ENCODE measurements around the gene GNB5.
"Not testable (repeated sequence)": the region's sequence is repeated elsewhere in the genome, so short reads cannot be mapped to it uniquely, and the experiment has no call there.

Gene GNB5

DNA sequence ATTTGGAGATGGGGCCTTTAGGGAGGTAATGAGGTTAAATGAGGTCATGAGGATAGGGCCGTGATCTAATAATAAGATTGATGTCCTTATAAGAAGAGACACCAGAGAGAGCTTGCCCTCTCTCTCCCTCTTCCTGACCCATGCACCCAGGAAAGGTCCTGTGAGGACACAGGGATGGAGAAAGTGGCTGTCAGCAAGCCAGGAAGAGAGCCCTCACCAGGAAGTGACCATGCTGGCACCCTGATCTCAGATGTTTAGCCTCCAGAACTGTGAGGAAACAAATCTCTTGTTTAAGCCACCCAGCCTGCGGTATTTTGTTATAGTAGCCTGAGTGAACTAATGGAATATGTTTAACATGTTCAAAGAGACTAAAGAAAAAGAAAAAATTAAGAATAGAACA is 15.3 kb upstream of the GNB5 start:
- no peak for DNase-seq

GRCh38 chr15:52204657-52205056 is 13.5 kb upstream of the GNB5 start:
- no peak for DNase-seq

DNA sequence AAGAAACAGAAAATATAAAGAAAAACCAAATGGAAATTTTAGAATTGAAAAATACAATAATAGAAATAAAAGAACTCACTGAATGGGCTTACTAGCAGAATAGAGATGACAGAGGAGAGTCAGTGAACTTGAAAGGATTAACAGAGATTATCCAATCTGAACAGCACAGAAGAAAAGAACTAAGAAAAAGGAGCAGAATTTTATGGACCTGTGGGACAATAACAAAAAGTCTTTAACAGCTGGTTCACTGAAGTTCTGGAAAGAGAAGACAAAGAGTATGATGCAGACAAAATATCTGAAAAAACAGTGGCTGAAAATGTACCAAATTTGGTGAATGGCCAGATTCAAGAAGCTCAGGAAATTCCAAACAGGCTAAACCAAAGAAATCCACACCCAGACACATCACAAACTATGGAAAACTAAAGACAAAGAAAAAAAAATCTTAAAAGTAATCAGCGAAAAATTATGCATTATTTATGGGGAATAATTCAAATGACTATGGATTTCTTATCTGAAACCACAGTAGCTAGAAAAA is 9.7 kb upstream of the GNB5 start:
- DNase-seq = no peak

- DNase-seq = no peak
Observed at GRCh38 chr15:52199271-52199670, 8.1 kb upstream of the GNB5 start.

DNA sequence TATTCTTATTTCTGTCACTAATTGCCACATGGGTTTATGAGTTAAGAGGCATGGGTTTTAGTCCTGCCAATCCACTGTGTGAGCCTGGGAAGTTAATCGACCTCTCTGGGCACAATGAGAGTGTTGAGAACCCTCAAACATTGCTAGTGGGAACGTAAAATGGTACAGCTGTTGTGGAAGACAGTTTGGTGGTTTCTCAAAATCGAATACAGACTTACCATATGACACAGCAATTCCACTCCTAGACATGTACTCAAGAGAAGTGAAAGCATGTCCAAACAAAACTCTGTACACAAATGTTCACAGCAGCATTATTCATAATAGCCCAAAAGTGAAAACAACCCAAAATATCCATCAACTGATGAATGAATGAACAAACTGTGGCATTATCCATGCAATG is 5.7 kb upstream of the GNB5 start:
- DNase-seq = no peak

GRCh38 chr15:52193791-52194190 is 2.6 kb upstream of the GNB5 start:
- DNase-seq = no peak

- no peak for DNase-seq
Observed at GRCh38 chr15:52193321-52193720, 2.1 kb upstream of the GNB5 start.

GRCh38 chr15:52186651-52187486 is 4.3 kb downstream of the GNB5 start:
- DNase-seq = no peak

- DNase-seq = no peak
Observed at GRCh38 chr15:52185151-52185561, 6.0 kb downstream of the GNB5 start.

DNA sequence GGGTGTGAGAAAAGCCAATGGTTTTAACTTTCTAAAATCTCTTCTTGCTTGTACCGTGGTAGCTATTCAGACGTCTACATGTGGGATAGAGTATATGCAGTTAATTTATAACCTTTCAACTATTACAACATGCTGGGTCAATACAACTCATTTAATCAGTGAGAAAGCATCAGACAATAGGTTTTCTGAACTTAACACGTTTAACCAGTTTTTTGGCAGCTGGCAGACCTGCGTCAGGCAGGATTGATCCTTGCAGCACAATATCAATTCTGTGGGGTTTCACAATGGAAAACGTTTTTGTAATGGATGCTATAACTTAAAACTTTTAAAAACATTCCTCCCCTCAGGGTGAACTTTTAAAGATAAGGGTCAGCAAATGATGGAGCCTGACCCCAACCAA is 6.5 kb downstream of the GNB5 start:
- DNase-seq = no peak

DNA sequence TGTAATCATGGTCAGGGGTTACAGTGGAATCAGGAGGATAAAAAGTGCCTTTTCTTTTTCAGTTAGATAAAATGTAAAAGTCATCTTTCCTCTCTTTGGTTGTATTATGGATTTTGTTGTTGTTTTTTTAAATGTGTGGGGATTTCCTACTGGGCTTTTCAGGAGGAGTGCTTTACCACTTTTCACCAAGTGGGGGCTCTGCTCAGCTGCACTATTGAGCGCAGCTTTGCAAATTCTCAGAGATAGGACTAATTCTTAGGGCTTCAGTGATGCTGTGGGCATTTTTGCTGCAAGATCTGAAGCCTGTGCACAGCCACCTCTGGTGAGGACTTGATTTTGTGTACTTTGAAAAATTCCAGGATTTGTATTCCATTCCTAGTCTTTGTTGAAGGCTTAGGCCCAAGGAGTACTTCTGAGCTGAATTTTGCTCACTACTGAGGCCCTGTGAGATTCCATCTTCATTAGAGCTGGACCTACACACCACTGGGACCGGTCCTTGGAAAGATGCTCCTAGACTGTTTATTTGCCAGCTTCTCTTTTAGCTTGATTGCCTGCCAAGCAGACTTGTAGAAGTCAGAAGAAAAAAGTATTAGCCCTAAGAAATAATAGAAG is 7.5 kb downstream of the GNB5 start:
- no peak for DNase-seq

- no peak for DNase-seq
Observed at GRCh38 chr15:52181938-52182780, 9.0 kb downstream of the GNB5 start.

- no peak for DNase-seq
Observed at GRCh38 chr15:52180851-52181450, 10.2 kb downstream of the GNB5 start.

DNA sequence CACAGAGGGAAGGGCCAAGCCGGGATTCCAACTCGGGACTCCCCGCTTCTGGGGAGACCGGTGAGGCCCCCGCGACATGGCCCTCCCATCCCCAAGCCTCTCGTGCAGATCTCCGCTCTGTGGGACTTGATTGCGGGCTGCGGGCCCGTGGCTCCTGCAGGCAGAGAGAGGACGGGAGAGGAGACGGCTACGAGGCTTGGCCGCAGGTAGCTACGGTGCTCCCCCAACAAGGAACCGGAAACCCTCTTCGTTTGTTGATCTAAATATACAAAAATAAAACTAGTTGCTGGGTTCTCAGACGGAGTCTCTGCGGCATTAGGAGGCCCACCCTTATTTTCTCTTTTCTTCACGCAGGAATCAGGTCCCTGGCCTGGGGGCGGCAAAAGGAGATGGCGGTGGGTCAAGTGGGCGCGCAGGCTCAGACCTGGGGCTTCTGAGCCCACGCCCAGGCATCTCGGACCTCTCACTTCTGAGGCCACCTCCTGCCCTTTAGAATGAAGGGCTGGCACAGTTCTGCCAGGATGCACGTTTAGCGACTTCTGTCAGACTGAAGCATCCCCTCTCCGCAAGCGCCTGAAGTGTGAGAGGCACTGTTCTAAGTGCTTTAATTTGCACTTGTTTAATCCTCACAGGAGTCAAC is 10.9 kb downstream of the GNB5 start:
- peak in 3 of 4 experiments; percentile 31 to 35 (median 33) for DNase-seq

DNA sequence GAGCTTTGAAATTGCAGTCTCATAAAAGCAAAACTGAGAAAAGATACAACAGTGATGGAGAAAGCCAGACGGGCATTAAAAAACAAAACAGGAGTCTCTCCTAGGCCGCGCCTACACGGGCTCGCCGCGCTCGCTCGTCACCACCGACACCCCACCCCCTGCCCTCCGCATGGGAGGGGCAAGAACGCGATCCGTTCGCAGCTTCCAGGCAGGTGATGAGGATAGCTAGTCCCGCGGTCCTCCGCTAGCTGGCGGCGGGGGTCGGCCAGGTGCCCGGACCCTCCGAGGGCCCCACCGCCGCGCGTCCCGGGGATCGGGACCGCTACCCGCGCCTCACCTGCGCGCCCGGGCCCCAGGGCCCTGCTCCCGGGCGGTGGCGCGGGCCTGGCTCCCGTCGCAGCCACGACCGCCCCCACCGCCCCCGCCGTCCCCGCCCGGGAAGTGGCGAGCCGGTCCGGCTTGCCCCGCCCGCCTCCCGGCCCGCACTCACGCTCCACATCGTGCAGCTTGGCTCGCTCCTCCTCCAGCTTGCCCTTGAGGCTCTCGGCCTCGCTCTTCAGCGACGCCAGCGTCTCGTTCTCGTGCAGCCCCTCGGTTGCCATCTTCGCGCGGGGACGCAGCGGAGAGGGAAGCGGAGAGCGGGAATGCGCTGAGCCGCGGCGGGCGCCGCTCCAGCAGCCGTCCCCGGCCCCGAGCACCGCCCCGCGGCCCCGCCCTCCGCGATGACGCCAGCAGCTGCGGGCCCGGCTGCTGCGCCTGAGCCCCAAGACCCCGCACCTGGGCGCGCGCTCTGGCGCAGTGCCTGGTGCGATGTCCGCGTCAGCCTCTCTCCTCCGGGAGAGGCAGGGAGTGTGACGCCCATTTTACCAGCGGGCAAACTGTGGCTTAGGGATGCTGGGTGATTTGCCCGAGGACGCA is 11.7 kb downstream of the GNB5 start:
- peak; percentile 68 to 81 (median 74) for DNase-seq

DNA sequence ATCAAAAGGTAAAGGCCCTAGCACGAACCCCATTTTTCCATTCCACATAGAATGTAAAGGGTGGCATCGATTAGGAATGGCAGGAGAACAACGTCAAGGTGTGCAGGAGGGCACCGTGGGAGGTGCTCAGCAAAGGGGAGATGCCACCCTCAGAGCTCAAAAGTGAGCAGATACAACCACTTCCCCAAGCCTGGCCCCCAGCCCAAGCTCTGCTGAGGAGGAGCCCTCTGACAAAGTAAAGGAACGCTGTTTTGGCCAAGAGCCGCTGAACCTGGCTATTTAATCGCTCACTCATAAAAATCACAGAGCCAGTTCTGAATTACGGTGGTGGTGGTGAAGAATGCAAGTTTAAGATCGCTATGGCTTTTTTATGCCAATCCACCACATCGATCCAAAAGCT is 12.4 kb downstream of the GNB5 start:
- no peak for DNase-seq

DNA sequence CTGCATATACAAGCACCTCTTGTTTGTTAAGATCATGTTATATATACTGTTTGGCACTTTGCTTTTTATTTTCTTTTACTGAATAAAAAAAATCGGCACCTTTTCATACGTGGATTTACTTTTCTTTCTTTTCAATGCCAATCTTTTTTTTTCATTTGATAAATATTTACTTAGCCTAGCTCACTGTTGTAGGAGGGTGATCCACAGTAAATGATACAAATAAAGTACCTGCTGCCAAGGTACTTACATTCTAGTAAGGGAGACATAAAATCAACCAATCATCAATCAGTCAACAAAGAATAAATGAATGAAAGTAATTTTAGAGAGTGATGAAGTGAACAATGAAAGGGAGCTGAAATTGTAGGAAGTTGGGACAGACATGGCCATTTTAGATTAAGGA is 18.3 kb downstream of the GNB5 start:
- no peak for DNase-seq

- DNase-seq = no peak
Observed at GRCh38 chr15:52171807-52172206, 19.4 kb downstream of the GNB5 start.

- no peak for DNase-seq
Observed at GRCh38 chr15:52171386-52171785, 19.8 kb downstream of the GNB5 start.

DNA sequence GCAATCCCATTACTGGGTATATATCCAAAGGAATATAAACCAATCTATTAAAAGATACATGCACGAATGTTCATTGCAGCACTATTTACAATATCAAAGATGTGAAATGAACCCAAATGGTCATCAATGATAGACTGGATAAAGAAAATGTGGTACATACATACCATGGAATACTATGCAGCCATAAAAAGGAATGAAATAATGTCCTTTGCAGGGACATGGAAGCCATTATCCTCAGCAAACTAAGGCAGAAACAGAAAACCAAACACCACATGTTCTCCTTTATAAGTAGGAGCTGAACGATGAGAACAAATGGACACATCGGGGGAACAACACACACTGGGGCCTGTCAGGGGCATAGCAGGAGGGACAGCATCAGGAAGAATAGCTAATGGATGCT is 21.0 kb downstream of the GNB5 start:
- DNase-seq = not testable (repeated sequence)

GRCh38 chr15:52165494-52166131 is 25.6 kb downstream of the GNB5 start:
- DNase-seq = not testable (repeated sequence)
